H1 (cell line): ENCODE measurements around the gene MECR. TPM values are rescaled to one million over a fixed set of nuclear protein-coding genes. Genes with fewer than 3 reads are reported as not detected.
A peak's percentile ranks its signal among the peaks of the same experiment; 100 is the strongest.

Experiments
- KDM5A ChIP-seq: fragments of 200-600 bp; IDR thresholded peaks from 2 replicates; pipeline ENCODE4 v1.7.1; 2012; ENCODE audit warnings: mild to moderate bottlenecking, low read length, inconsistent platforms, mixed read lengths
- TCF12 ChIP-seq: IDR thresholded peaks from 2 replicates; pipeline ENCODE4 v1.6.1; 2011; ENCODE audit warnings: low read depth, mild to moderate bottlenecking, low read length
- polyA plus RNA-seq, 7 experiments: library from polyadenylated mRNA; depleted of rRNA in 3 of 7; stranded (reverse) in 5 of 7; unstranded in 2 of 7; fragments of >200 nt in 5 of 7; fragments of 200-250 nt in 2 of 7; gene quantifications; 1 replicate in 5 of 7; 2 replicates in 1 of 7; 4 replicates in 1 of 7; pipeline versions ENCODE4 v1.2.1 to v1.2.3, GENCODE V29; 2011 to 2013; ENCODE audit warnings: missing spikeins in 2 of 7, mixed read lengths in 2 of 7
- total RNA-seq: library from RNA; stranded (reverse); fragmentation: NEBNext Ultra II Directional; extraction: Animal tissue kit (Norgen Biotek cat#: 25700); gene quantifications from 2 replicates; pipeline ENCODE4 v1.2.1, GENCODE V29; 2021
- TF ChIP-seq, protein P1 (sequence below): fragments of 300-600 bp; sonication (generic); IDR thresholded peaks from 2 replicates; pipeline ENCODE4 v1.7.1; 2012; ENCODE audit warnings: low read length, moderate library complexity, mild to moderate bottlenecking, inconsistent platforms; ENCODE audit not compliant: insufficient replicate concordance
- TF ChIP-seq, protein P2 (sequence below), 3 experiments: IDR thresholded peaks; 1 replicate in 2 of 3; 2 replicates in 1 of 3; pipeline versions ENCODE4 v1.5.1 to v1.6.1; 2011; ENCODE audit warnings: low read length in 3 of 3, mild to moderate bottlenecking in 3 of 3, inconsistent platforms in 2 of 3, low read depth in 1 of 3, moderate library complexity in 1 of 3; ENCODE audit not compliant: insufficient read depth in 1 of 3; ENCODE audit errors: control extremely low read depth in 1 of 3

Gene MECR
- total and polyA plus RNA-seq, 2 of the 8 experiments (the other 6 are each of a cell fraction or from before 2014, with no cell fraction given), result 24.2 to 24.4 TPM

DNA sequence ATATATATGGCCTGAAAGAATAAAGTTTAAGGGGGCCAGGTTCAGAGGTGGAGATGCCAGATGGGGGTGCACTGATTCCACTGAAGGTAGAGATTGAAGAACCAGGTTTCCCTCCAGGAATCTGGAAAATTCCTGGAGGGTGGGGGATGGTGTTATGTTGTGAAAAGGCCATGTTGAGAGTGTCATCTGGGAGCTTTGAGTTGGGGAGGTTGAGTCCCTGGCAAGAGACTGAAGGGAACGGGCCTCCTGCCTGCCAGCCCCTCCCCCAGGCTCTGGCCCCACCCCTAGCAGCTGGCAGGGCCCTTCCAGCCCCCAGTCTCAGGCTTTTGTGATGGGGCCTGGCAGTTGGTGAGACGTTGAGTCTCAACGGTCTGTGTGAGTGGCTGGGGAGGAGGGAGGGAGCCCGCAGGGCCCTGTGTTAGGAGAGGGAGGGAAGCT lies 9.7 kb upstream of the MECR start (continued):
- TF ChIP-seq TCF12, result 0 out of 2 replicates have a peak, but pooled peaks have one; percentile 14
- TF ChIP-seq, protein P1, sequence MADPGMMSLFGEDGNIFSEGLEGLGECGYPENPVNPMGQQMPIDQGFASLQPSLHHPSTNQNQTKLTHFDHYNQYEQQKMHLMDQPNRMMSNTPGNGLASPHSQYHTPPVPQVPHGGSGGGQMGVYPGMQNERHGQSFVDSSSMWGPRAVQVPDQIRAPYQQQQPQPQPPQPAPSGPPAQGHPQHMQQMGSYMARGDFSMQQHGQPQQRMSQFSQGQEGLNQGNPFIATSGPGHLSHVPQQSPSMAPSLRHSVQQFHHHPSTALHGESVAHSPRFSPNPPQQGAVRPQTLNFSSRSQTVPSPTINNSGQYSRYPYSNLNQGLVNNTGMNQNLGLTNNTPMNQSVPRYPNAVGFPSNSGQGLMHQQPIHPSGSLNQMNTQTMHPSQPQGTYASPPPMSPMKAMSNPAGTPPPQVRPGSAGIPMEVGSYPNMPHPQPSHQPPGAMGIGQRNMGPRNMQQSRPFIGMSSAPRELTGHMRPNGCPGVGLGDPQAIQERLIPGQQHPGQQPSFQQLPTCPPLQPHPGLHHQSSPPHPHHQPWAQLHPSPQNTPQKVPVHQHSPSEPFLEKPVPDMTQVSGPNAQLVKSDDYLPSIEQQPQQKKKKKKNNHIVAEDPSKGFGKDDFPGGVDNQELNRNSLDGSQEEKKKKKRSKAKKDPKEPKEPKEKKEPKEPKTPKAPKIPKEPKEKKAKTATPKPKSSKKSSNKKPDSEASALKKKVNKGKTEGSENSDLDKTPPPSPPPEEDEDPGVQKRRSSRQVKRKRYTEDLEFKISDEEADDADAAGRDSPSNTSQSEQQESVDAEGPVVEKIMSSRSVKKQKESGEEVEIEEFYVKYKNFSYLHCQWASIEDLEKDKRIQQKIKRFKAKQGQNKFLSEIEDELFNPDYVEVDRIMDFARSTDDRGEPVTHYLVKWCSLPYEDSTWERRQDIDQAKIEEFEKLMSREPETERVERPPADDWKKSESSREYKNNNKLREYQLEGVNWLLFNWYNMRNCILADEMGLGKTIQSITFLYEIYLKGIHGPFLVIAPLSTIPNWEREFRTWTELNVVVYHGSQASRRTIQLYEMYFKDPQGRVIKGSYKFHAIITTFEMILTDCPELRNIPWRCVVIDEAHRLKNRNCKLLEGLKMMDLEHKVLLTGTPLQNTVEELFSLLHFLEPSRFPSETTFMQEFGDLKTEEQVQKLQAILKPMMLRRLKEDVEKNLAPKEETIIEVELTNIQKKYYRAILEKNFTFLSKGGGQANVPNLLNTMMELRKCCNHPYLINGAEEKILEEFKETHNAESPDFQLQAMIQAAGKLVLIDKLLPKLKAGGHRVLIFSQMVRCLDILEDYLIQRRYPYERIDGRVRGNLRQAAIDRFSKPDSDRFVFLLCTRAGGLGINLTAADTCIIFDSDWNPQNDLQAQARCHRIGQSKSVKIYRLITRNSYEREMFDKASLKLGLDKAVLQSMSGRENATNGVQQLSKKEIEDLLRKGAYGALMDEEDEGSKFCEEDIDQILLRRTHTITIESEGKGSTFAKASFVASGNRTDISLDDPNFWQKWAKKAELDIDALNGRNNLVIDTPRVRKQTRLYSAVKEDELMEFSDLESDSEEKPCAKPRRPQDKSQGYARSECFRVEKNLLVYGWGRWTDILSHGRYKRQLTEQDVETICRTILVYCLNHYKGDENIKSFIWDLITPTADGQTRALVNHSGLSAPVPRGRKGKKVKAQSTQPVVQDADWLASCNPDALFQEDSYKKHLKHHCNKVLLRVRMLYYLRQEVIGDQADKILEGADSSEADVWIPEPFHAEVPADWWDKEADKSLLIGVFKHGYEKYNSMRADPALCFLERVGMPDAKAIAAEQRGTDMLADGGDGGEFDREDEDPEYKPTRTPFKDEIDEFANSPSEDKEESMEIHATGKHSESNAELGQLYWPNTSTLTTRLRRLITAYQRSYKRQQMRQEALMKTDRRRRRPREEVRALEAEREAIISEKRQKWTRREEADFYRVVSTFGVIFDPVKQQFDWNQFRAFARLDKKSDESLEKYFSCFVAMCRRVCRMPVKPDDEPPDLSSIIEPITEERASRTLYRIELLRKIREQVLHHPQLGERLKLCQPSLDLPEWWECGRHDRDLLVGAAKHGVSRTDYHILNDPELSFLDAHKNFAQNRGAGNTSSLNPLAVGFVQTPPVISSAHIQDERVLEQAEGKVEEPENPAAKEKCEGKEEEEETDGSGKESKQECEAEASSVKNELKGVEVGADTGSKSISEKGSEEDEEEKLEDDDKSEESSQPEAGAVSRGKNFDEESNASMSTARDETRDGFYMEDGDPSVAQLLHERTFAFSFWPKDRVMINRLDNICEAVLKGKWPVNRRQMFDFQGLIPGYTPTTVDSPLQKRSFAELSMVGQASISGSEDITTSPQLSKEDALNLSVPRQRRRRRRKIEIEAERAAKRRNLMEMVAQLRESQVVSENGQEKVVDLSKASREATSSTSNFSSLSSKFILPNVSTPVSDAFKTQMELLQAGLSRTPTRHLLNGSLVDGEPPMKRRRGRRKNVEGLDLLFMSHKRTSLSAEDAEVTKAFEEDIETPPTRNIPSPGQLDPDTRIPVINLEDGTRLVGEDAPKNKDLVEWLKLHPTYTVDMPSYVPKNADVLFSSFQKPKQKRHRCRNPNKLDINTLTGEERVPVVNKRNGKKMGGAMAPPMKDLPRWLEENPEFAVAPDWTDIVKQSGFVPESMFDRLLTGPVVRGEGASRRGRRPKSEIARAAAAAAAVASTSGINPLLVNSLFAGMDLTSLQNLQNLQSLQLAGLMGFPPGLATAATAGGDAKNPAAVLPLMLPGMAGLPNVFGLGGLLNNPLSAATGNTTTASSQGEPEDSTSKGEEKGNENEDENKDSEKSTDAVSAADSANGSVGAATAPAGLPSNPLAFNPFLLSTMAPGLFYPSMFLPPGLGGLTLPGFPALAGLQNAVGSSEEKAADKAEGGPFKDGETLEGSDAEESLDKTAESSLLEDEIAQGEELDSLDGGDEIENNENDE, result no peak
- TF ChIP-seq, protein P2, sequence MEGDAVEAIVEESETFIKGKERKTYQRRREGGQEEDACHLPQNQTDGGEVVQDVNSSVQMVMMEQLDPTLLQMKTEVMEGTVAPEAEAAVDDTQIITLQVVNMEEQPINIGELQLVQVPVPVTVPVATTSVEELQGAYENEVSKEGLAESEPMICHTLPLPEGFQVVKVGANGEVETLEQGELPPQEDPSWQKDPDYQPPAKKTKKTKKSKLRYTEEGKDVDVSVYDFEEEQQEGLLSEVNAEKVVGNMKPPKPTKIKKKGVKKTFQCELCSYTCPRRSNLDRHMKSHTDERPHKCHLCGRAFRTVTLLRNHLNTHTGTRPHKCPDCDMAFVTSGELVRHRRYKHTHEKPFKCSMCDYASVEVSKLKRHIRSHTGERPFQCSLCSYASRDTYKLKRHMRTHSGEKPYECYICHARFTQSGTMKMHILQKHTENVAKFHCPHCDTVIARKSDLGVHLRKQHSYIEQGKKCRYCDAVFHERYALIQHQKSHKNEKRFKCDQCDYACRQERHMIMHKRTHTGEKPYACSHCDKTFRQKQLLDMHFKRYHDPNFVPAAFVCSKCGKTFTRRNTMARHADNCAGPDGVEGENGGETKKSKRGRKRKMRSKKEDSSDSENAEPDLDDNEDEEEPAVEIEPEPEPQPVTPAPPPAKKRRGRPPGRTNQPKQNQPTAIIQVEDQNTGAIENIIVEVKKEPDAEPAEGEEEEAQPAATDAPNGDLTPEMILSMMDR (IDR thresholded peaks at IDR 0.05; ENCODE audit: control extremely low read depth in 1 of 3, insufficient read depth in 1 of 3, low read depth in 1 of 3, low read length in 3 of 3), result peak in 2 of 3 experiments; percentile 54 to 69; a peak in 3 of 4 replicates
- no peak for TF ChIP-seq KDM5A
